ENCODE results near the gene XCR1.

GRCh38 chr3:45969953-45970352, 57.3 kb downstream of the XCR1 start:
- TF ChIP-seq, protein P1, sequence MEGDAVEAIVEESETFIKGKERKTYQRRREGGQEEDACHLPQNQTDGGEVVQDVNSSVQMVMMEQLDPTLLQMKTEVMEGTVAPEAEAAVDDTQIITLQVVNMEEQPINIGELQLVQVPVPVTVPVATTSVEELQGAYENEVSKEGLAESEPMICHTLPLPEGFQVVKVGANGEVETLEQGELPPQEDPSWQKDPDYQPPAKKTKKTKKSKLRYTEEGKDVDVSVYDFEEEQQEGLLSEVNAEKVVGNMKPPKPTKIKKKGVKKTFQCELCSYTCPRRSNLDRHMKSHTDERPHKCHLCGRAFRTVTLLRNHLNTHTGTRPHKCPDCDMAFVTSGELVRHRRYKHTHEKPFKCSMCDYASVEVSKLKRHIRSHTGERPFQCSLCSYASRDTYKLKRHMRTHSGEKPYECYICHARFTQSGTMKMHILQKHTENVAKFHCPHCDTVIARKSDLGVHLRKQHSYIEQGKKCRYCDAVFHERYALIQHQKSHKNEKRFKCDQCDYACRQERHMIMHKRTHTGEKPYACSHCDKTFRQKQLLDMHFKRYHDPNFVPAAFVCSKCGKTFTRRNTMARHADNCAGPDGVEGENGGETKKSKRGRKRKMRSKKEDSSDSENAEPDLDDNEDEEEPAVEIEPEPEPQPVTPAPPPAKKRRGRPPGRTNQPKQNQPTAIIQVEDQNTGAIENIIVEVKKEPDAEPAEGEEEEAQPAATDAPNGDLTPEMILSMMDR (IDR thresholded peaks at IDR 0.05), result no peak
- TF ChIP-seq POLR2A (IDR thresholded peaks at IDR 0.05), result no peak
